GM12865 (cell line): Measurements from ENCODE around the gene RHBDL1.

Experiments used
- DNase-seq: peaks from one replicate; pipeline ENCODE4 v3.0.0; 2010; ENCODE audit warnings: low read depth
- H3K4me3 ChIP-seq: 2 replicates; pipeline ENCODE4 v1.5.1; 2011; ENCODE audit warnings: mild to moderate bottlenecking, low read depth, low read length, control low read depth
- CTCF ChIP-seq: IDR thresholded peaks from 2 replicates; pipeline ENCODE4 v1.5.1; 2011; ENCODE audit warnings: low read length, control low read depth, low read depth, inconsistent platforms; ENCODE audit not compliant: insufficient read depth; ENCODE audit errors: missing control alignments

RHBDL1 gene

GRCh38 chr16:680967-681745, 5.7 kb downstream of the RHBDL1 start:
- DNase-seq = peak; percentile 49
- TF ChIP-seq CTCF = no peak
- peak overlapping the region; percentile 83 for H3K4me3 ChIP-seq

GRCh38 chr16:681746-682427, 6.4 kb downstream of the RHBDL1 start:
- DNase-seq = no peak
- H3K4me3 ChIP-seq = no peak overlapping the region
- TF ChIP-seq CTCF = no peak

- no peak for DNase-seq
- TF ChIP-seq CTCF = no peak
- peak overlapping the region; percentile 54 for H3K4me3 ChIP-seq
Observed at GRCh38 chr16:682493-683395, 7.3 kb downstream of the RHBDL1 start.

GRCh38 chr16:683396-684070, 8.1 kb downstream of the RHBDL1 start:
- H3K4me3 ChIP-seq = peak overlapping the region; percentile 54
- peak; percentile 41 for DNase-seq

GRCh38 chr16:684071-684794, 8.8 kb downstream of the RHBDL1 start, which contains the start of gene JMJD8:
TSS of gene JMJD8 (minus strand) at chr16:684334. CDS start at chr16:684319, 15 bp downstream.
- TF ChIP-seq CTCF = no peak
- peak within 1 kb of the TSS; percentile 54 for H3K4me3 ChIP-seq

More at GRCh38 chr16:683396-684070, 8.1 kb downstream of the RHBDL1 start:
- TF ChIP-seq CTCF = no peak

More at GRCh38 chr16:684071-684794, 8.8 kb downstream of the RHBDL1 start, which contains the start of gene JMJD8:
- DNase-seq = peak; percentile 98
